K562 (cell line): ENCODE data around the gene CCL24. TPM values are rescaled to one million over a fixed set of nuclear protein-coding genes. Genes with fewer than 3 reads are reported as not detected.

Experiments used
- ATF7 ChIP-seq: fragments of 450-650 bp; IDR thresholded peaks from 2 replicates; pipeline ENCODE4 v1.7.1; 2014; ENCODE audit warnings: mild to moderate bottlenecking, moderate library complexity
- ETV6 ChIP-seq, 3 experiments: fragments of 150-350 bp in 1 of 3; sonication (generic) in 1 of 3; formaldehyde crosslinking in 1 of 3; IDR thresholded peaks; 2 replicates each; pipeline versions ENCODE4 v1.6.1 to v1.8.0; 2014 to 2022; ENCODE audit warnings: borderline replicate concordance in 2 of 3, low read depth in 2 of 3, antibody characterized with exemption in 1 of 3, low read length in 1 of 3, mild to moderate bottlenecking in 1 of 3, missing genetic modification reagents in 1 of 3
- MCM2 ChIP-seq: fragments of 450-650 bp; IDR thresholded peaks from 2 replicates; pipeline ENCODE4 v1.6.1; 2017; ENCODE audit warnings: low read depth, mild to moderate bottlenecking
- TRIM28 ChIP-seq: fragments of 450-650 bp; IDR thresholded peaks from 2 replicates; pipeline ENCODE4 v1.6.1; 2017
- XRCC5 ChIP-seq: fragments of 200-400 bp; formaldehyde crosslinking; IDR thresholded peaks from 2 replicates; pipeline ENCODE4 v1.6.1; 2017; ENCODE audit warnings: low read depth, mild to moderate bottlenecking, low read length
- ZBTB40 ChIP-seq, 2 experiments: fragments of 450-650 bp in 1 of 2; sonication (generic) in 1 of 2; formaldehyde crosslinking in 1 of 2; IDR thresholded peaks; 2 replicates each; pipeline versions ENCODE4 v1.7.1 to v1.9.0; 2016 to 2022; ENCODE audit warnings: inconsistent platforms in 1 of 2, mild to moderate bottlenecking in 1 of 2, missing genetic modification reagents in 1 of 2
- ZNF282 ChIP-seq: sonication (generic); formaldehyde crosslinking; IDR thresholded peaks from 2 replicates; pipeline ENCODE4 v1.8.1; 2023; ENCODE audit warnings: missing genetic modification reagents
- polyA plus RNA-seq, 8 experiments: library from polyadenylated mRNA; depleted of rRNA in 4 of 8; stranded (reverse) in 5 of 8; unstranded in 3 of 8; fragments of >200 nt; fragmentation: Nextera tagmentation in 2 of 8; fragmentation: Illumina TruSeq in 1 of 8; extraction: Ambion mirVana in 2 of 8; extraction: Trizol in 1 of 8; gene quantifications; 2 replicates each; pipeline versions ENCODE4 v1.2.1 to v1.2.3, GENCODE V29; 2011 to 2014; ENCODE audit warnings: inconsistent platforms in 1 of 8, missing spikeins in 1 of 8
- total RNA-seq, 7 experiments: library from RNA; depleted of rRNA in 6 of 7; stranded (reverse); fragments of >200 nt in 6 of 7; fragmentation: Illumina TruSeq in 2 of 7; extraction: Trizol in 2 of 7; gene quantifications; 2 replicates each; pipeline versions ENCODE4 v1.2.1 to v1.2.3, GENCODE V29; 2011 to 2021; ENCODE audit warnings: low replicate concordance in 1 of 7
- TF ChIP-seq, protein P1 (sequence below): fragments of 450-650 bp; IDR thresholded peaks from 2 replicates; pipeline ENCODE4 v1.6.1; 2018; ENCODE audit not compliant: partially characterized antibody
- TF ChIP-seq, protein P2 (sequence below): fragments of 450-650 bp; IDR thresholded peaks from 2 replicates; pipeline ENCODE4 v1.7.1; 2018; ENCODE audit warnings: mild to moderate bottlenecking, low read depth; ENCODE audit not compliant: partially characterized antibody

The CCL24 gene
- total and polyA plus RNA-seq, 9 of the 15 experiments (the other 6 are each of a cell fraction or from before 2014, with no cell fraction given) = 0.45 to 3.6 (median 0.95) TPM; not detected in 1

DNA sequence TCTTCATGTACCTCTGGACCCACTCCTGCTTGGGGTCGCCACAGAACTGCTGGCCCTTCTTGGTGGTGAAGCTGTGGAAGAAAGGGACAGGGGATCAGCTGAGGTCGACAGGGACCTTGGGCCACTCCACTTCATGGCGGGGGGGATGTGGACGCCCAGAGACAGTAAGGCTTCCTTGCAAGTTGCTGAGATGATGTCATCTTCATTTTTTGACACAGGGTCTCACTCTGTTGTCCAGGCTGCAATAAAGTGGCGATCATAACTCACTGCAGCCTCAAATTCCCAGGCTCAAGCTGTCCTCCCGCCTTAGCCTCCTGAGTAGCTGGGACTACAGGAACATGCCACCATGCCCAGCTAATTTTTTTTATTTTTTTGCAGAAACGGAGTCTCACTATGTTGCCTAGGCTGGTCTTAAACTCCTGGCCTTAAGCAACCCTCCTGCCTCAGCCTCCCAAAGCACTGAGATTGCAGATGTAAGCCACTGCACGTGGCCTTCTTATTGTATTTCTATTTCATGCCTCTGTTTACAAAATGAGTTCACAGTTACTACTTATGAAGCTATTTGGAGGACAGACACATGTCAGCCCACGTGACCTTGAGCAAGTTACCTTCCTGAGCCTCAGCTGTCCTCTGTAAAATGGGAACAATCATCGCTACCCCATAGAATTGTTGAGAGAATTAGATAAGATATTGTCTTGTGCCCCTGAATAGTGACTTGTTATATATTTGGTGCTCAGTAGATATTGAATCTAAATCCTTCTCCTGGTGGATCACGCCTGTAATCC lies 1.5 kb downstream of the CCL24 start (continued):
- TF ChIP-seq ZBTB40 (IDR thresholded peaks at IDR 0.05) (no peak), ZBTB40 (CRISPR knock-in tag; IDR thresholded peaks at IDR 0.05) (no peak), ZNF282 (CRISPR knock-in tag) (no peak), ATF7 (peak; percentile 76), ETV6 (IDR thresholded peaks at IDR 0.05; ENCODE audit: borderline replicate concordance in 1 of 2, low read depth in 2 of 2, low read length in 1 of 2) (no peak), ETV6 (CRISPR knock-in tag; IDR thresholded peaks at IDR 0.05; ENCODE audit: borderline replicate concordance) (no peak), TRIM28 (no peak), MCM2 (no peak), XRCC5 (no peak)
- TF ChIP-seq, protein P1, sequence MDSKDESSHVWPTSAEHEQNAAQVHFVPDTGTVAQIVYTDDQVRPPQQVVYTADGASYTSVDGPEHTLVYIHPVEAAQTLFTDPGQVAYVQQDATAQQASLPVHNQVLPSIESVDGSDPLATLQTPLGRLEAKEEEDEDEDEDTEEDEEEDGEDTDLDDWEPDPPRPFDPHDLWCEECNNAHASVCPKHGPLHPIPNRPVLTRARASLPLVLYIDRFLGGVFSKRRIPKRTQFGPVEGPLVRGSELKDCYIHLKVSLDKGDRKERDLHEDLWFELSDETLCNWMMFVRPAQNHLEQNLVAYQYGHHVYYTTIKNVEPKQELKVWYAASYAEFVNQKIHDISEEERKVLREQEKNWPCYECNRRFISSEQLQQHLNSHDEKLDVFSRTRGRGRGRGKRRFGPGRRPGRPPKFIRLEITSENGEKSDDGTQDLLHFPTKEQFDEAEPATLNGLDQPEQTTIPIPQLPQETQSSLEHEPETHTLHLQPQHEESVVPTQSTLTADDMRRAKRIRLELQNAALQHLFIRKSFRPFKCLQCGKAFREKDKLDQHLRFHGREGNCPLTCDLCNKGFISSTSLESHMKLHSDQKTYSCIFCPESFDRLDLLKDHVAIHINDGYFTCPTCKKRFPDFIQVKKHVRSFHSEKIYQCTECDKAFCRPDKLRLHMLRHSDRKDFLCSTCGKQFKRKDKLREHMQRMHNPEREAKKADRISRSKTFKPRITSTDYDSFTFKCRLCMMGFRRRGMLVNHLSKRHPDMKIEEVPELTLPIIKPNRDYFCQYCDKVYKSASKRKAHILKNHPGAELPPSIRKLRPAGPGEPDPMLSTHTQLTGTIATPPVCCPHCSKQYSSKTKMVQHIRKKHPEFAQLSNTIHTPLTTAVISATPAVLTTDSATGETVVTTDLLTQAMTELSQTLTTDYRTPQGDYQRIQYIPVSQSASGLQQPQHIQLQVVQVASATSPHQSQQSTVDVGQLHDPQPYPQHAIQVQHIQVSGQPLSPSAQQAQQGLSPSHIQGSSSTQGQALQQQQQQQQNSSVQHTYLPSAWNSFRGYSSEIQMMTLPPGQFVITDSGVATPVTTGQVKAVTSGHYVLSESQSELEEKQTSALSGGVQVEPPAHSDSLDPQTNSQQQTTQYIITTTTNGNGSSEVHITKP = peak; percentile 77
- TF ChIP-seq, protein P2, sequence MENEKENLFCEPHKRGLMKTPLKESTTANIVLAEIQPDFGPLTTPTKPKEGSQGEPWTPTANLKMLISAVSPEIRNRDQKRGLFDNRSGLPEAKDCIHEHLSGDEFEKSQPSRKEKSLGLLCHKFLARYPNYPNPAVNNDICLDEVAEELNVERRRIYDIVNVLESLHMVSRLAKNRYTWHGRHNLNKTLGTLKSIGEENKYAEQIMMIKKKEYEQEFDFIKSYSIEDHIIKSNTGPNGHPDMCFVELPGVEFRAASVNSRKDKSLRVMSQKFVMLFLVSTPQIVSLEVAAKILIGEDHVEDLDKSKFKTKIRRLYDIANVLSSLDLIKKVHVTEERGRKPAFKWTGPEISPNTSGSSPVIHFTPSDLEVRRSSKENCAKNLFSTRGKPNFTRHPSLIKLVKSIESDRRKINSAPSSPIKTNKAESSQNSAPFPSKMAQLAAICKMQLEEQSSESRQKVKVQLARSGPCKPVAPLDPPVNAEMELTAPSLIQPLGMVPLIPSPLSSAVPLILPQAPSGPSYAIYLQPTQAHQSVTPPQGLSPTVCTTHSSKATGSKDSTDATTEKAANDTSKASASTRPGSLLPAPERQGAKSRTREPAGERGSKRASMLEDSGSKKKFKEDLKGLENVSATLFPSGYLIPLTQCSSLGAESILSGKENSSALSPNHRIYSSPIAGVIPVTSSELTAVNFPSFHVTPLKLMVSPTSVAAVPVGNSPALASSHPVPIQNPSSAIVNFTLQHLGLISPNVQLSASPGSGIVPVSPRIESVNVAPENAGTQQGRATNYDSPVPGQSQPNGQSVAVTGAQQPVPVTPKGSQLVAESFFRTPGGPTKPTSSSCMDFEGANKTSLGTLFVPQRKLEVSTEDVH = no peak
